Measurements from ENCODE around the gene BCAR3. TPM values are rescaled to one million over a fixed set of nuclear protein-coding genes. Genes with fewer than 3 reads are reported as not detected.

The BCAR3 gene
- total and polyA plus RNA-seq, 2 of the 4 experiments (the other 2 are of a cell fraction): 41.4 to 46.4 TPM

DNA sequence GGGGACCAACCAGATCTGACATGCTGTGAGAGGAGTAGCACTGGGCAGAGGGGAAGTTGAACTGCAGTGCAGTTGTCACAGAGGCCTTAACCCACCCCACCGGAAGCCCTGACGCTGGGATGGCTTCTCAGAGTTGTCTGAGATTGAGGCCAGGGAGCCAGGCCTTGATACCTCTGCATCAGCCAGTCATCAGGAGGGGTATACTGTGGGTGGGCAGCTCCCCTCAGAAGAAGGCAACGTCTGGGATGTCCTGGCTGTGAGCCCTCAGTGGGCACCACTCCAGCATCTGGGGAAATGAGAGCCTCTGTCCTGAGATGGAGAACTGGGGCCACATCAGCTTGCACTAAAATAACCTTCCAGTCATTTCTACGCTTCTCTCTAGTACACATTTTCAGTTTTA, 47.9 kb upstream of the BCAR3 start:
- H3K4me2 ChIP-seq (ENCODE audit: low read depth, low read length): no peak overlapping the region
- intact Hi-C loops (cut with micrococcal nuclease) (no loop called here), dilution Hi-C loops (cut with HindIII; ENCODE audit: low sequenced_read_pairs, unreplicated experiment) (no loop called here), in situ Hi-C loops (cut with MboI; ENCODE audit: low sequenced_read_pairs) (no loop called here)
- DNase-seq (no peak), ATAC-seq (ENCODE audit: low read depth) (no peak)
- H3K79me1 ChIP-seq (ENCODE audit: low read depth in 1 of 2, low read length in 2 of 2): no peaks in the 10 kb centered on the region; a peak in 1 of 4 replicates
- H3K4me3 ChIP-seq (ENCODE audit: insufficient read depth, low read depth, low read length): no peak overlapping the region
- H3K9me1 ChIP-seq (ENCODE audit: insufficient read depth, low read length): peaks cover 7% of the 10 kb centered on the region
- H3K56ac ChIP-seq (ENCODE audit: extremely low read depth, insufficient read depth, low read length): no peak overlapping the region
- no peak overlapping the region for H2BK5ac ChIP-seq (ENCODE audit: low read depth, low read length, poor library complexity, severe bottlenecking)
- H4K5ac ChIP-seq (ENCODE audit: low read depth, low read length): no peak overlapping the region
- H3K23ac ChIP-seq (ENCODE audit: low read depth, low read length): no peak overlapping the region
- H3K36me3 ChIP-seq (ENCODE audit: control insufficient read depth, insufficient read depth, low read length): no peaks in the 10 kb centered on the region
- POLR2A ChIA-PET (ENCODE audit: unreplicated experiment): no interaction called here
- H3K27me3 ChIP-seq (ENCODE audit: control insufficient read depth, insufficient read depth, low read length): no peaks in the 10 kb centered on the region
- no peak overlapping the region for H2AK5ac ChIP-seq (ENCODE audit: low read depth, low read length)
- H4K20me1 ChIP-seq (ENCODE audit: insufficient read depth, low read length): no peaks in the 10 kb centered on the region
- no peak overlapping the region for H3K14ac ChIP-seq (replicated peaks; ENCODE audit: low read depth, low read length)
- peaks cover 2% of the 10 kb centered on the region; the same call in 1 of the 2 replicates for H3K4me1 ChIP-seq (ENCODE audit: control insufficient read depth, insufficient read depth, low read length)
- H3K9me3 ChIP-seq (ENCODE audit: control insufficient read depth, insufficient read depth, low read length): no peaks in the 10 kb centered on the region
- no peak overlapping the region for H3K27ac ChIP-seq (ENCODE audit: insufficient read depth, low read length)
- H4K91ac ChIP-seq (ENCODE audit: insufficient read depth, low read depth, low read length): no peak overlapping the region
- H3K18ac ChIP-seq (ENCODE audit: low read depth, low read length): no peak overlapping the region
- CTCF ChIA-PET: no interaction called here
- no peak overlapping the region for H3K9ac ChIP-seq (ENCODE audit: low read depth, low read length)
- BruUV-seq (replicated peaks): no TSS peak
- no peak overlapping the region for H2AK9ac ChIP-seq (replicated peaks; ENCODE audit: low read depth, low read length, poor library complexity)
- no peak overlapping the region for H4K8ac ChIP-seq (ENCODE audit: low read depth in 2 of 2, low read length in 2 of 2)
- no peak overlapping the region for H2AFZ ChIP-seq (replicated peaks; ENCODE audit: low read length, poor library complexity)
- 100% methylated on average over 1 of the region's 4 CpGs; no CpG with 5 or more reads in 1 of the 2 experiments for WGBS, 2 experiments (ENCODE audit: extremely low coverage in 2 of 2, insufficient read length in 1 of 2)
- no peak overlapping the region for H2BK120ac ChIP-seq (ENCODE audit: low read depth, low read length)
- H3K4ac ChIP-seq (ENCODE audit: low read depth, low read length): no peak overlapping the region
- TF ChIP-seq BHLHE40 (IDR thresholded peaks at IDR 0.05; ENCODE audit: low read depth, low read length) (no peak), RCOR1 (IDR thresholded peaks at IDR 0.05; ENCODE audit: insufficient replicate concordance, low read length) (no peak), SMC3 (IDR thresholded peaks at IDR 0.05; ENCODE audit: low read depth, low read length) (no peak), CHD1 (IDR thresholded peaks at IDR 0.05; ENCODE audit: low read depth, low read length) (no peak)
- H2BK20ac ChIP-seq (ENCODE audit: low read depth, low read length): no peak overlapping the region; the same call in 1 of the 2 replicates
- no peak overlapping the region for H2BK15ac ChIP-seq (ENCODE audit: low read depth, low read length)

Measured in IMR-90 (cell line).